Measurements from ENCODE around the gene EZH1.

EZH1 gene

GRCh38 chr17:42674755-42675347 lies 70.0 kb downstream of the EZH1 start:
- H3K4me3 ChIP-seq (ENCODE audit: low read depth, low read length), result peak overlapping the region; percentile 86
- no peak for TF ChIP-seq CTCF (IDR thresholded peaks at IDR 0.05; ENCODE audit: low read depth, low read length)

- TF ChIP-seq CTCF (IDR thresholded peaks at IDR 0.05; ENCODE audit: low read depth, low read length), result peak; percentile 55
- H3K4me3 ChIP-seq (ENCODE audit: low read depth, low read length), result peak overlapping the region; percentile 86
Measured at GRCh38 chr17:42673885-42674754, 70.7 kb downstream of the EZH1 start.

- H3K4me3 ChIP-seq (ENCODE audit: low read depth, low read length), result no peak overlapping the region
- no peak for TF ChIP-seq CTCF (IDR thresholded peaks at IDR 0.05; ENCODE audit: low read depth, low read length)
Measured at GRCh38 chr17:42673266-42673884, 71.5 kb downstream of the EZH1 start.

- no peak for TF ChIP-seq CTCF (IDR thresholded peaks at IDR 0.05; ENCODE audit: low read depth, low read length)
- no peak overlapping the region for H3K4me3 ChIP-seq (ENCODE audit: low read depth, low read length)
Measured at GRCh38 chr17:42672038-42672437, 72.8 kb downstream of the EZH1 start.

GRCh38 chr17:42670789-42671657 lies 73.8 kb downstream of the EZH1 start:
- no peak overlapping the region for H3K4me3 ChIP-seq (ENCODE audit: low read depth, low read length)
- TF ChIP-seq CTCF (IDR thresholded peaks at IDR 0.05; ENCODE audit: low read depth, low read length), result no peak

GRCh38 chr17:42669977-42670788 lies 74.7 kb downstream of the EZH1 start:
- no peak overlapping the region for H3K4me3 ChIP-seq (ENCODE audit: low read depth, low read length)
- TF ChIP-seq CTCF (IDR thresholded peaks at IDR 0.05; ENCODE audit: low read depth, low read length), result no peak

Measured in WI38 (cell line).